IPS-20b (cell line): ENCODE measurements around the gene NINJ1.

Experiments used
- H3K27ac ChIP-seq: one replicate; pipeline ENCODE4 v1.5.1; 2013; ENCODE audit warnings: low read length
- H3K27me3 ChIP-seq: 2 replicates; pipeline ENCODE4 v1.6.1; 2013; ENCODE audit warnings: mild to moderate bottlenecking, low read length, inconsistent platforms; ENCODE audit not compliant: insufficient read depth
- H3K36me3 ChIP-seq: 2 replicates; pipeline ENCODE4 v1.6.1; 2013; ENCODE audit warnings: low read depth, mild to moderate bottlenecking, inconsistent platforms, low read length, moderate library complexity; ENCODE audit not compliant: insufficient read depth
- H3K4me1 ChIP-seq: 2 replicates; pipeline ENCODE4 v1.6.1; 2013; ENCODE audit warnings: mild to moderate bottlenecking, control low read depth, inconsistent platforms, low read length, moderate library complexity; ENCODE audit not compliant: insufficient read depth
- H3K4me3 ChIP-seq: 2 replicates; pipeline ENCODE4 v1.5.1; 2013; ENCODE audit warnings: mild to moderate bottlenecking, low read length, inconsistent platforms
- H3K9ac ChIP-seq: 2 replicates; pipeline ENCODE4 v1.6.1; 2013; ENCODE audit warnings: low read depth, mild to moderate bottlenecking, inconsistent platforms, low read length, moderate library complexity
- H3K9me3 ChIP-seq: 2 replicates; pipeline ENCODE4 v1.6.1; 2013; ENCODE audit warnings: mild to moderate bottlenecking, low read depth, low read length, inconsistent platforms; ENCODE audit not compliant: insufficient read depth

NINJ1 gene

GRCh38 chr9:93086447-93087224, 47.4 kb downstream of the NINJ1 start:
- Histone ChIP-seq H3K9ac (no peak overlapping the region), H3K9me3 (no peaks in the 10 kb centered on the region; the same call in 1 of the 2 replicates), H3K4me3 (no peak overlapping the region), H3K27me3 (no peaks in the 10 kb centered on the region), H3K27ac (no peak overlapping the region), H3K36me3 (no peaks in the 10 kb centered on the region), H3K4me1 (no peaks in the 10 kb centered on the region)

DNA sequence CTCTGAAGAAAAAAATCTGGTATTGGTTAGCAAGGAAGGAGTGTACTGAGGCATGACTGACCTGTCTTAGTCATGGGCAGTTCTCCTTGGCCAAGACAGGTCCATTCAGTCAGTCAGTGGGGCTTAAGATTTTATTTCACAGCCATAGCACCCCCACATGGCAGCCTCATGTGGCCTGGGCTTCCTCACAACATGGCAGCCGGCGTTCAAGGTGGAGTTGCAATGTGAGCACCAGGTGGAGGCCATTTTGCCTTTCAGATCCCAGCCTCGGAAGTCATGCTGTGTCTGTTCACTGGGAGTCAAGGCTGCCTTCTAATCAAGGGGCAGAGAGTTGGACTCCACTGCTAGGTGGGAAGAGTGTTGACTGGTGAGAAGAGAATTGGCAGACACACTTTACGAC, 48.4 kb downstream of the NINJ1 start:
- Histone ChIP-seq H3K27me3 (no peaks in the 10 kb centered on the region), H3K27ac (no peak overlapping the region), H3K9ac (no peak overlapping the region), H3K4me1 (no peaks in the 10 kb centered on the region), H3K9me3 (no peaks in the 10 kb centered on the region; the same call in 1 of the 2 replicates), H3K4me3 (no peak overlapping the region), H3K36me3 (no peaks in the 10 kb centered on the region)

DNA sequence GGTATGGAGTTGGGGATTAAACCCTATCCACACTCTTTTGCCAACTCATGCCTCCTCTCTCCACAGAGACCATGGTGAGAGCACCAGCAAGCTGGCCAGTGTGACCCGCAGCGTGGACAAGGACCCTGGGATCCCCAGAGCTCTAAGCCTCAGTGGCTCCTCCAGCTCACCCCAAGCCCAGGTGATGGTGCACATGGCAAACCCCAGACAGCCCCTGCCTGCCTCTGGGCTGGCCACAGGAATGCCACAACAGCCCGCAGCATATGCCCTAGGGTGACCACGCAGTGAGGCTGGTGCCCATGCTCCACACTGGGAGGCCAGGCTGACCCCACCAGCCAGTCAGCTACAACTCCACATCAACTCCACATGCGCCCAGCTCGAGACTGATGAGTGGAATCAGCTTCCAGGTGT, 49.6 kb downstream of the NINJ1 start:
- Histone ChIP-seq H3K9ac (no peak overlapping the region), H3K9me3 (no peaks in the 10 kb centered on the region; the same call in 1 of the 2 replicates), H3K4me1 (no peaks in the 10 kb centered on the region), H3K4me3 (no peak overlapping the region), H3K36me3 (no peaks in the 10 kb centered on the region), H3K27ac (no peak overlapping the region), H3K27me3 (no peaks in the 10 kb centered on the region)

- Histone ChIP-seq H3K9me3 (no peaks in the 10 kb centered on the region; the same call in 1 of the 2 replicates), H3K4me3 (no peak overlapping the region), H3K27me3 (no peaks in the 10 kb centered on the region), H3K27ac (no peak overlapping the region), H3K36me3 (no peaks in the 10 kb centered on the region), H3K4me1 (no peaks in the 10 kb centered on the region), H3K9ac (no peak overlapping the region)
Observed at GRCh38 chr9:93083592-93084470, 50.2 kb downstream of the NINJ1 start.

- Histone ChIP-seq H3K9me3 (no peaks in the 10 kb centered on the region; the same call in 1 of the 2 replicates), H3K9ac (no peak overlapping the region), H3K4me1 (no peaks in the 10 kb centered on the region), H3K27ac (no peak overlapping the region), H3K27me3 (no peaks in the 10 kb centered on the region), H3K4me3 (no peak overlapping the region), H3K36me3 (no peaks in the 10 kb centered on the region)
Observed at GRCh38 chr9:93082841-93083411, 51.1 kb downstream of the NINJ1 start.

DNA sequence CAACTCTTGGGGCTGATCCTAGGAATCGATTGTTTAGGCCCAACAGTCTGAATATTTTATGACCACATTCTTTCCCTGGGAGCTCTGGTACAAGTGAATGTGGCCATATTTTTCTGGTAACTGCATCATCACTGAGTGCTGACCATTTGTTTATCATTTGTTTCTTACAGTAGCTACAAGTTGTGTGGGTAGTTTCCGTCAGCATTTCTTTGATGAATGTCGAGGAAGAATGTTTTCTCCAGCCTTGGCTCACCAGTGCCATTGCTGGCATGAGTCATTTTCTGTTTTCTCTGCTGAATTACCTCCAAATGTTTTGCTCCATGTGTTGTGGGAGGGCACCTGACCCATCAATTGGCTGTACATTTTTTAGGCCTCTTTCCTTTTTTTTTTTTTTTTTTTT, 52.1 kb downstream of the NINJ1 start:
- Histone ChIP-seq H3K36me3 (no peaks in the 10 kb centered on the region), H3K4me1 (no peaks in the 10 kb centered on the region), H3K9ac (no peak overlapping the region), H3K27me3 (no peaks in the 10 kb centered on the region), H3K9me3 (no peaks in the 10 kb centered on the region; the same call in 1 of the 2 replicates), H3K27ac (no peak overlapping the region), H3K4me3 (no peak overlapping the region)

- H3K27me3 ChIP-seq = no peaks in the 10 kb centered on the region
- H3K9me3 ChIP-seq = no peaks in the 10 kb centered on the region
- H3K27ac ChIP-seq = no peak overlapping the region
- H3K4me1 ChIP-seq = no peaks in the 10 kb centered on the region
- no peak overlapping the region for H3K4me3 ChIP-seq
- H3K36me3 ChIP-seq = no peaks in the 10 kb centered on the region
- H3K9ac ChIP-seq = no peak overlapping the region
Observed at GRCh38 chr9:93081081-93081529, 52.9 kb downstream of the NINJ1 start.

DNA sequence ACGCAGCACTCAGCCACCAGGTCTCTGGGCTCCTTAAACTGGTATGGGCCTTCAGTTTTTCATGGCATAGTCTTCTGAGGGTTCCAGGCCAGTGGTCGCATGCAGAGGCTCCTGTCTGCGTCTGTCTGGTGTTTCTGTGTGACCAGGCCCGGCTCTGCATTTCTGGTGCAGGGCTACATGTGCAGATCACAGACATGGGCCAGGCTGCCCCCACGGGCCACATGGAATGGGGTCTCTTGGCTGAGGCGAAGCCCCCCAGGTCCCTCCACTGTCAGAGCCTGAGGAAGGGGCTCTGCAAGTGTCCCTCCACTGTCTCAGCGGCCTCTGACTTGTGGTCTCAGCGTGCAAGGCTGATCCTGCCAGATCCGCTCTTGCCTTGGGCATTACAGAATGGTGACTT, 53.6 kb downstream of the NINJ1 start:
- Histone ChIP-seq H3K9me3 (no peaks in the 10 kb centered on the region), H3K27ac (no peak overlapping the region), H3K36me3 (no peaks in the 10 kb centered on the region), H3K9ac (no peak overlapping the region), H3K27me3 (no peaks in the 10 kb centered on the region), H3K4me3 (no peak overlapping the region), H3K4me1 (no peaks in the 10 kb centered on the region)

- no peak overlapping the region for H3K9ac ChIP-seq
Observed at GRCh38 chr9:93079371-93079770, 54.7 kb downstream of the NINJ1 start.

GRCh38 chr9:93077811-93078210, 56.2 kb downstream of the NINJ1 start:
- no peaks in the 10 kb centered on the region for H3K4me1 ChIP-seq
- H3K27ac ChIP-seq = no peak overlapping the region
- H3K4me3 ChIP-seq = no peak overlapping the region
- H3K9ac ChIP-seq = no peak overlapping the region
- H3K27me3 ChIP-seq = no peaks in the 10 kb centered on the region
- no peaks in the 10 kb centered on the region for H3K36me3 ChIP-seq
- no peaks in the 10 kb centered on the region for H3K9me3 ChIP-seq

More at GRCh38 chr9:93079371-93079770, 54.7 kb downstream of the NINJ1 start:
- no peak overlapping the region for H3K27ac ChIP-seq
- H3K4me1 ChIP-seq = no peaks in the 10 kb centered on the region
- H3K4me3 ChIP-seq = no peak overlapping the region
- H3K36me3 ChIP-seq = no peaks in the 10 kb centered on the region
- H3K27me3 ChIP-seq = no peaks in the 10 kb centered on the region
- no peaks in the 10 kb centered on the region for H3K9me3 ChIP-seq

DNA sequence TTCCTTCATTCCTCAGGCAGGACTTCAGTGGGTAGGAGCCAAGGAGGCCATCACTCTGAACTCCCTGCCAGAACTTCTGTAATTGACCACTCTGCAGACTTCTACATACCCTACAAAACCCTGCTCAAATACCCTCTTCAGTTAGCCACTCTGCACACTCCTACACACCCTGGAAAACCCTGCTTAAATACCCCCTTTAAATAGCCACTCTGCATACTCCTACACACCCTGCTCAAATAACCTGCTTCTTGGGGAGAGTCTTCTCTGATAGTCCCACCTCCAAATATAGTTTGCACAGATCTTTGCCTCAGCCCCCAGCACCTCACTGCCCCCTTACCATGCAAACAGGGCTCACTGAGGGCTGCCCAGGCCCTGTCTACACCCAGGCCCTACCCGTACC, 56.7 kb downstream of the NINJ1 start:
- Histone ChIP-seq H3K4me3 (no peak overlapping the region), H3K27me3 (no peaks in the 10 kb centered on the region), H3K36me3 (no peaks in the 10 kb centered on the region), H3K9me3 (no peaks in the 10 kb centered on the region), H3K27ac (no peak overlapping the region), H3K9ac (no peak overlapping the region), H3K4me1 (no peaks in the 10 kb centered on the region)
